ENCODE results near the gene KDM6A. TPM values are rescaled to one million over a fixed set of nuclear protein-coding genes. Genes with fewer than 3 reads are reported as not detected.

Gene KDM6A
- total and polyA plus RNA-seq, 2 donors (not counting 1 experiment from before 2014, with no cell fraction given) = 33.3 to 57.0 TPM

DNA sequence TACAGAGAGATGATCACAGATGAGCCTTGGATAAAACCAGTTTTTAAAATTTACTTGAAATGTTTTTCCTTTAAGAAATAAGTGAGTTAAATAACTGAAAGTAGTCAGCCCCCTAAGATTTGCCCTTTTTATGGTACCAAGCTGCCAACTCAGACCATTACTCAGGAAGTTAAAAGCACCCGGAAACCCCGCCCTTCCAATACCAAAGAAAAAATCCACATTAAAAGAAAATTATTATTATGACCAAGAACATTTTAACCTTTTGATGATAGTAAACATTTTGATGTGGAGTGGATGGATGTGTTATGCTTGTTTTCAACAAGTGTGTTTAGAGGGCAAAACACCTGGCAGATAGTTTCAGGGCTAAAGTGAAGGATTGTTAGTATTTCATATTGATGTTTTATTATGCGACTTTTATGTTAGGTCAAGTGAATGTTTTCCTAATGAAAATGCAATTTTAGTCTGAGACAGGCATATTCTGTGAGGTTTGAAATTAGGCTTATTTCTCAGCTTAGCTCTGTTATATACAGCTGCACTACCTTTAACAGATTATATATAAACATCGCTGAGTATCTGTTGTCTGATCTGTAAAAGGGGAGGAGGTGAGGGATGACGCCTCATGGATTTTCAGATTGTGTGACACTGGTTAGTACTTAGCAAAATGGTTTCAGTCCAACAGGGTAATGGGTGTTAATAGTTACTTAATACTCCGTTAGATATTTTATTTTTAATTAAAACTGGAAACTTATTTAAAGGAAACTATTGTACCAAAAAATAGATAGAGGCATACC lies 89.0 kb downstream of the KDM6A start:
- DNase-seq (no peak), ATAC-seq (ENCODE audit: low read depth) (no peak)
- Histone ChIP-seq H3K4me1 (ENCODE audit: control insufficient read depth in 2 of 2, insufficient read depth in 2 of 2, low read length in 2 of 2) (peaks cover 0 to 3% of the 10 kb centered on the region in 2 donors), H4K20me1 (ENCODE audit: control insufficient read depth, insufficient read depth, low read length, poor library complexity, severe bottlenecking) (peaks cover 56% of the 10 kb centered on the region), H2AFZ (ENCODE audit: insufficient read depth, low read depth, low read length, poor library complexity, severe bottlenecking) (no peak overlapping the region), H3K9me3 (ENCODE audit: control extremely low read depth in 1 of 3, control insufficient read depth in 2 of 3, insufficient read depth in 1 of 3, low read length in 2 of 3) (no peaks in the 10 kb centered on the region), H3K79me2 (ENCODE audit: control insufficient read depth, insufficient read depth, low read length) (peaks cover 94% of the 10 kb centered on the region), H3K27me3 (replicated peaks in 1 of 4; ENCODE audit: control extremely low read depth in 1 of 4, control insufficient read depth in 3 of 4, insufficient read depth in 4 of 4, low read length in 3 of 4) (no peaks in the 10 kb centered on the region), H3K4me2 (replicated peaks; ENCODE audit: low read depth, low read length, poor library complexity, severe bottlenecking) (no peak overlapping the region), H3K36me3 (replicated peaks in 1 of 2; ENCODE audit: control extremely low read depth in 1 of 2, control insufficient read depth in 1 of 2, extremely low read depth in 1 of 2, insufficient read depth in 2 of 2, low read length in 1 of 2) (peaks cover 0 to 8% of the 10 kb centered on the region in 2 experiments), H3K9ac (ENCODE audit: low read length) (no peak overlapping the region), H3K27ac (ENCODE audit: low read length in 2 of 2) (no peak overlapping the region), H3K4me3 (ENCODE audit: control extremely low read depth in 1 of 5, extremely low read depth in 1 of 5, insufficient read depth in 1 of 5, low read depth in 2 of 5, low read length in 4 of 5) (no peak overlapping the region)
- H3K9me3 Mint-ChIP-seq (ENCODE audit: insufficient read depth) = peaks cover under 1% of the 10 kb centered on the region
- H3K27me3 Mint-ChIP-seq = no peaks in the 10 kb centered on the region
- ChIA-PET POLR2A (no interaction called here), CTCF (no interaction called here)
- no peak overlapping the region for H3K4me3 Mint-ChIP-seq
- intact Hi-C loops (cut with micrococcal nuclease) = no loop called here
- peaks cover 32% of the 10 kb centered on the region for H3K4me1 Mint-ChIP-seq
- WGBS (ENCODE audit: insufficient coverage) = no CpG with 5 or more reads among the region's 6 CpGs
- TF ChIP-seq, protein P1, sequence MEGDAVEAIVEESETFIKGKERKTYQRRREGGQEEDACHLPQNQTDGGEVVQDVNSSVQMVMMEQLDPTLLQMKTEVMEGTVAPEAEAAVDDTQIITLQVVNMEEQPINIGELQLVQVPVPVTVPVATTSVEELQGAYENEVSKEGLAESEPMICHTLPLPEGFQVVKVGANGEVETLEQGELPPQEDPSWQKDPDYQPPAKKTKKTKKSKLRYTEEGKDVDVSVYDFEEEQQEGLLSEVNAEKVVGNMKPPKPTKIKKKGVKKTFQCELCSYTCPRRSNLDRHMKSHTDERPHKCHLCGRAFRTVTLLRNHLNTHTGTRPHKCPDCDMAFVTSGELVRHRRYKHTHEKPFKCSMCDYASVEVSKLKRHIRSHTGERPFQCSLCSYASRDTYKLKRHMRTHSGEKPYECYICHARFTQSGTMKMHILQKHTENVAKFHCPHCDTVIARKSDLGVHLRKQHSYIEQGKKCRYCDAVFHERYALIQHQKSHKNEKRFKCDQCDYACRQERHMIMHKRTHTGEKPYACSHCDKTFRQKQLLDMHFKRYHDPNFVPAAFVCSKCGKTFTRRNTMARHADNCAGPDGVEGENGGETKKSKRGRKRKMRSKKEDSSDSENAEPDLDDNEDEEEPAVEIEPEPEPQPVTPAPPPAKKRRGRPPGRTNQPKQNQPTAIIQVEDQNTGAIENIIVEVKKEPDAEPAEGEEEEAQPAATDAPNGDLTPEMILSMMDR (IDR thresholded peaks at IDR 0.05) = no peak
- no peak for TF ChIP-seq EZH2 (IDR thresholded peaks at IDR 0.05; ENCODE audit: borderline replicate concordance, insufficient read depth, low read depth, low read length, poor library complexity, severe bottlenecking)
- H3K27ac Mint-ChIP-seq = no peak overlapping the region

DNA sequence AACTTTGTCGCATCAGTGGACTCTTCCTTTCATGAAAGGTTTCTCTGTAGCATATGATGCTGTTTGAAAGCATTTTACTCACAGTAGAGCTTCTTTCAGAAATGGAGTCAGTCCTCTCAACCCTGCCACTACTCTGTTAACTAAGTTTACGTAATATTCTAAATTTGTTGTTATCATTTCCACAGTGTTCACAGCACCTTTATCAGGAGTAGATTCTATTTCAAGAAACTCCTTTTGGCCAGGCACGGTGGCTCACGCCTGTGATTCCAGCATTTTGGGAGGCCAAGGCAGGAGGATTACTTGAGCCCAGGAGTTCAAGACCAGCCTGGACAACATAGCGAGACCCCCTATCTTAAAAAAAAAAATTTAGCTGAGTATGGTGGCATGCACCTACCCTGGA lies 90.0 kb downstream of the KDM6A start:
- Histone ChIP-seq H3K36me3 (replicated peaks in 1 of 2; ENCODE audit: control extremely low read depth in 1 of 2, control insufficient read depth in 1 of 2, extremely low read depth in 1 of 2, insufficient read depth in 2 of 2, low read length in 1 of 2) (peaks cover 0 to 8% of the 10 kb centered on the region in 2 experiments), H3K27me3 (replicated peaks in 1 of 4; ENCODE audit: control extremely low read depth in 1 of 4, control insufficient read depth in 3 of 4, insufficient read depth in 4 of 4, low read length in 3 of 4) (no peaks in the 10 kb centered on the region), H3K4me2 (replicated peaks; ENCODE audit: low read depth, low read length, poor library complexity, severe bottlenecking) (no peak overlapping the region), H2AFZ (ENCODE audit: insufficient read depth, low read depth, low read length, poor library complexity, severe bottlenecking) (no peak overlapping the region), H3K4me1 (ENCODE audit: control insufficient read depth in 2 of 2, insufficient read depth in 2 of 2, low read length in 2 of 2) (peaks cover 0 to 3% of the 10 kb centered on the region in 2 donors), H3K27ac (ENCODE audit: low read length in 2 of 2) (no peak overlapping the region), H3K9me3 (ENCODE audit: control extremely low read depth in 1 of 3, control insufficient read depth in 2 of 3, insufficient read depth in 1 of 3, low read length in 2 of 3) (no peaks in the 10 kb centered on the region), H3K79me2 (ENCODE audit: control insufficient read depth, insufficient read depth, low read length) (peaks cover 94% of the 10 kb centered on the region), H3K9ac (ENCODE audit: low read length) (no peak overlapping the region), H4K20me1 (ENCODE audit: control insufficient read depth, insufficient read depth, low read length, poor library complexity, severe bottlenecking) (peaks cover 56% of the 10 kb centered on the region), H3K4me3 (ENCODE audit: control extremely low read depth in 1 of 5, extremely low read depth in 1 of 5, insufficient read depth in 1 of 5, low read depth in 2 of 5, low read length in 4 of 5) (no peak overlapping the region)
- DNase-seq (no peak), ATAC-seq (ENCODE audit: low read depth) (no peak)
- H3K4me3 Mint-ChIP-seq = no peak overlapping the region
- intact Hi-C loops (cut with micrococcal nuclease) = no loop called here
- WGBS (ENCODE audit: insufficient coverage) = no CpG with 5 or more reads among the region's 5 CpGs
- H3K4me1 Mint-ChIP-seq = peaks cover 33% of the 10 kb centered on the region
- H3K9me3 Mint-ChIP-seq (ENCODE audit: insufficient read depth) = peaks cover 3% of the 10 kb centered on the region
- H3K27me3 Mint-ChIP-seq = no peaks in the 10 kb centered on the region
- no peak overlapping the region for H3K27ac Mint-ChIP-seq
- ChIA-PET CTCF (no interaction called here), POLR2A (no interaction called here)
- TF ChIP-seq, protein P1 (IDR thresholded peaks at IDR 0.05) = no peak
- TF ChIP-seq EZH2 (IDR thresholded peaks at IDR 0.05; ENCODE audit: borderline replicate concordance, insufficient read depth, low read depth, low read length, poor library complexity, severe bottlenecking) = no peak

All from B cell (primary cell).